Transverse colon (tissue), 4 donors: ENCODE measurements around the gene MRFAP1L1. TPM values are rescaled to one million over a fixed set of nuclear protein-coding genes. Genes with fewer than 3 reads are reported as not detected.

ENCODE experiments used
- DNase-seq: peaks from one replicate; pipeline ENCODE4 v3.0.0-alpha.2; 2019
- H3K27ac ChIP-seq, 4 donors: fragments of 200-600 bp; sonication (generic); 2 replicates each; pipeline ENCODE4 v1.5.1; 2016 to 2018; ENCODE audit warnings: inconsistent platforms in 4 of 4
- H3K27me3 ChIP-seq: fragments of 200-600 bp; sonication (generic); 2 replicates; pipeline ENCODE4 v1.5.1; 2017; ENCODE audit warnings: inconsistent platforms
- H3K36me3 ChIP-seq, 4 donors: fragments of 200-600 bp; sonication (generic); 2 replicates each; pipeline ENCODE4 v1.5.1; 2017 to 2019; ENCODE audit warnings: inconsistent platforms in 4 of 4
- H3K4me1 ChIP-seq, 4 donors: fragments of 200-600 bp; sonication (generic); 2 replicates each; pipeline ENCODE4 v1.5.1; 2017 to 2020; ENCODE audit warnings: inconsistent platforms in 4 of 4
- H3K4me3 ChIP-seq, 4 donors: fragments of 200-600 bp; sonication (generic); 1 replicate in 1 of 4; 2 replicates in 3 of 4; pipeline versions ENCODE4 v1.5.1 to v1.6.1; 2017 to 2019; ENCODE audit warnings: inconsistent platforms in 4 of 4
- H3K9me3 ChIP-seq, 2 donors: fragments of 200-600 bp; sonication (generic); 2 replicates each; pipeline ENCODE4 v1.5.1; 2017 to 2019; ENCODE audit warnings: inconsistent platforms in 2 of 2
- EP300 ChIP-seq: sonication (generic); formaldehyde crosslinking; IDR thresholded peaks from one replicate; pipeline ENCODE4 v1.6.1; 2017; ENCODE audit warnings: antibody characterized with exemption, low read depth
- POLR2A ChIP-seq: fragments of 450-650 bp; IDR thresholded peaks from one replicate; pipeline ENCODE4 v1.6.1; 2016; ENCODE audit warnings: antibody characterized with exemption, mild to moderate bottlenecking, moderate library complexity
- POLR2AphosphoS5 ChIP-seq, 3 donors: sonication (generic); formaldehyde crosslinking; IDR thresholded peaks; one replicate each; pipeline ENCODE4 v1.6.1; 2016; ENCODE audit warnings: antibody characterized with exemption in 3 of 3
- WGBS, 2 donors: methylation state at CpG; one replicate each; pipeline ENCODE4 v1.1.5; 2018; ENCODE audit warnings: low coverage in 1 of 2; 5-methylcytosine and 5-hydroxymethylcytosine counted together
- in situ Hi-C, 4 donors: fragments of 200-750 bp; cut with MboI; loops; one replicate each; pipeline versions ENCODE4 v1.15.0 to v1.15.1; 2017; ENCODE audit warnings: low sequenced_read_pairs in 3 of 4, low pct_ligation_motif_present in 1 of 4, low pct_unique_long_range_greater_than_20kb in 1 of 4
- intact Hi-C: fragments of 100-400 bp; cut with DNase I; formaldehyde crosslinking; loops from one replicate; pipeline ENCODE4 v1.15.1; 2023; ENCODE audit warnings: low total_unique reads
- total RNA-seq, 4 donors: library from RNA; depleted of rRNA; stranded (reverse); fragments of >200 nt; gene quantifications; one replicate each; pipeline ENCODE4 v1.1.0, GENCODE V29; 2016
- TF ChIP-seq, protein P1 (sequence below), 5 experiments: fragments of 200-600 bp in 3 of 5; fragments of 450-650 bp in 2 of 5; sonication (generic) in 3 of 5; IDR thresholded peaks; 1 replicate in 2 of 5; 2 replicates in 3 of 5; pipeline ENCODE4 v1.5.1; 2016 to 2017; ENCODE audit warnings: antibody characterized with exemption in 5 of 5, inconsistent platforms in 3 of 5, mild to moderate bottlenecking in 2 of 5, moderate library complexity in 1 of 5

MRFAP1L1 gene
- total RNA-seq, 4 donors from 2014 or later = 18.3 to 51.0 (median 30.3) TPM

DNA sequence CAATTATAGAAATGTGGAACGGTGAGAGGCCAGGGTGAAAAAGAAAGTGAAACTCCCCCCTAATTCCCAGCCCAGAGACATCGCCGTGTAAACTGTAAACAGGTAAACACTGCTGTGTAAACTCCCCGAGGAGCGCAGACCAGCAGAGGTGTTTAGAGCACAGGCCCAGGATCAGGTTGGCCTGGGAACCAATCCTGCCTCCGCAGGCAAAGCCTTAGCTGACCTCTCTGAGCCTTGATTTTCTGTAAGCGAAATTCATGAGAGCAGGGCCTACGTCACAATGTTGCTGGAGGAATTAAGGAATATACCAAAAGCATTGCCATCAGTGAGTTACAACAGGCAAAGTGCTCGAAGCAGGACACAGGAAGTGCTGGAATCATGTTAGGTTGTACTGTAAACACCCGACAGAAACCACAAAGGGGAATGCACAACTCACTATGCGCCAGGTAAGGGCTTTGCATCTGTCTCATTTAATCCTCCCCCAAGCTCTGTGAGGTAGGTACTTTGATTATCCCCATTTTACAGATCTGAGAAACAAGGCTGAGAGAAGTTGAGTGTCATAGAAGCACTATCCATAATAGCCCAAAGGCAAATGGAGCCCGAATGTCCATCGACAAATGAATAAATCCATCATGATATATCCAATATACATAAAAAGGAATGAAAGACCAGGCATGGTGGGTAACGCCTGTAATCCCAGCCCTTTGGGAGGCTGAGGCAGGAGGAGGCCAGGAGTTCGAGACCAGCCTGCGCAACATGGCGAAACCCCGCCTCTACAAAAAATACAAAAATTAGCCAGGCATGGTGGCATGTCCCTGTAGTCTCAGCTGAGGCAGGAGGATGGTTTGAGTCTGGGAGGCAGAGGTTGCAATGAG, 42.2 kb upstream of the MRFAP1L1 start:
- no peaks in the 10 kb centered on the region for H3K27me3 ChIP-seq
- H3K9me3 ChIP-seq = no peaks in the 10 kb centered on the region
- H3K27ac ChIP-seq = peak overlapping the region; percentile 82 to 89 (median 86)
- in situ Hi-C loops (no loop called here), intact Hi-C loops (no loop called here)
- H3K4me3 ChIP-seq = no peak overlapping the region
- TF ChIP-seq, protein P1, sequence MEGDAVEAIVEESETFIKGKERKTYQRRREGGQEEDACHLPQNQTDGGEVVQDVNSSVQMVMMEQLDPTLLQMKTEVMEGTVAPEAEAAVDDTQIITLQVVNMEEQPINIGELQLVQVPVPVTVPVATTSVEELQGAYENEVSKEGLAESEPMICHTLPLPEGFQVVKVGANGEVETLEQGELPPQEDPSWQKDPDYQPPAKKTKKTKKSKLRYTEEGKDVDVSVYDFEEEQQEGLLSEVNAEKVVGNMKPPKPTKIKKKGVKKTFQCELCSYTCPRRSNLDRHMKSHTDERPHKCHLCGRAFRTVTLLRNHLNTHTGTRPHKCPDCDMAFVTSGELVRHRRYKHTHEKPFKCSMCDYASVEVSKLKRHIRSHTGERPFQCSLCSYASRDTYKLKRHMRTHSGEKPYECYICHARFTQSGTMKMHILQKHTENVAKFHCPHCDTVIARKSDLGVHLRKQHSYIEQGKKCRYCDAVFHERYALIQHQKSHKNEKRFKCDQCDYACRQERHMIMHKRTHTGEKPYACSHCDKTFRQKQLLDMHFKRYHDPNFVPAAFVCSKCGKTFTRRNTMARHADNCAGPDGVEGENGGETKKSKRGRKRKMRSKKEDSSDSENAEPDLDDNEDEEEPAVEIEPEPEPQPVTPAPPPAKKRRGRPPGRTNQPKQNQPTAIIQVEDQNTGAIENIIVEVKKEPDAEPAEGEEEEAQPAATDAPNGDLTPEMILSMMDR (IDR thresholded peaks at IDR 0.05) = no peak
- no peak for TF ChIP-seq EP300
- TF ChIP-seq POLR2A = no peak
- no peak for TF ChIP-seq POLR2AphosphoS5 (IDR thresholded peaks at IDR 0.05)
- 74 to 87% methylated on average over 7 to 18 of the region's 18 CpGs for WGBS, 2 donors
- H3K4me1 ChIP-seq = peaks cover 32 to 66% (median 51%) of the 10 kb centered on the region in 4 donors
- no peaks in the 10 kb centered on the region for H3K36me3 ChIP-seq
- no peak for DNase-seq

DNA sequence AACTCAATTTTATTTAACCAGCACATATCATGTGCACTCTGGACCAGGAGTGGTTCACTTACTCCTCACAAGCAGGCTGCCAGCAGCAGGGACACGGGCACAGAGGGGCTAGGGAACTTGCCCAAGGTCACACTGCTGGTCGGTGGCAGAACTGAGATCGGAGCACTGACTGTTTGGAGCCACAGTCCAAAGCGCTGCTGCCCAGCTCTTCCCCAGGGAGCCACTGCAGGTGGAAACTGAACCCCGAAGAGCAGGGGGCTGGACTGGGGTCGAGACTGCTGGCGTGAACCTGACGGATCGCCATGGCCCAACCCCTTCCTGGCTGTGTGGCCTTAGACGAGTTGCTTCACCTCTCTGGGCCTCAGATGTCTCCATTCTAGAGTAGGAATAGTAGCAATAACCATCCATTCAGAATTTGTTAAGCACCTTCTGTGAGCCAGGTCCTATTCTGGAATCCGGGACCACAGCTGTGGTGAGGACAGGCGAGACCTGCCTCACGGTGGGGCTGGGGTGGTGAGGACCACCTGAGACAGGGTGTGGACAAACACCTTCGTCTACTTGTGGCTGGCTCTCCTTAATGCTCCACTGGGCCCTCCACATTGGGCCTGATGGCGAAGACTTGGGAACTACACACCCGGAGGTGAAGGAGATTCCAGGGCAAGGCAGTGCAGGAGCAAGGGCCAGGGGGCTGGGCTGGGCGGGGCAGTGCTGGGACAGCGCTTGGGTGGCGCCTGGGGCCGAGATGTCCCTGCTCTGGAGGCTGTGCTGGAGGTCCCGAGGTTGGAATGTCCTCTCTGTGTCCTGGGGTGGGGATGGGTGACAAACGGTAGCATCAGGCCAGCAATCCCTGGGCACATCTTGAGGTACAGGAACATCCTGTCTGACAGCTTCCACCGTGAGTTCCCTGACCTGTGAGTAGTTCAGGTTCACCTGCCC, 40.9 kb upstream of the MRFAP1L1 start:
- peak overlapping the region; percentile 82 to 89 (median 86) for H3K27ac ChIP-seq
- intact Hi-C loops = no loop called here
- H3K36me3 ChIP-seq = no peaks in the 10 kb centered on the region
- TF ChIP-seq EP300 (peak; percentile 78), POLR2AphosphoS5 (IDR thresholded peaks at IDR 0.05) (peak in 1 of 3 donors; percentile 20), POLR2A (no peak)
- TF ChIP-seq, protein P1 (IDR thresholded peaks at IDR 0.05) = no peak
- peaks cover 32 to 76% (median 60%) of the 10 kb centered on the region in 4 donors for H3K4me1 ChIP-seq
- no peaks in the 10 kb centered on the region for H3K9me3 ChIP-seq
- in situ Hi-C loops = no loop called here
- no peaks in the 10 kb centered on the region for H3K27me3 ChIP-seq
- H3K4me3 ChIP-seq = no peak overlapping the region
- DNase-seq = peak; percentile 69
- WGBS, 2 donors = 71 to 76% methylated on average over 1 to 23 of the region's 23 CpGs

DNA sequence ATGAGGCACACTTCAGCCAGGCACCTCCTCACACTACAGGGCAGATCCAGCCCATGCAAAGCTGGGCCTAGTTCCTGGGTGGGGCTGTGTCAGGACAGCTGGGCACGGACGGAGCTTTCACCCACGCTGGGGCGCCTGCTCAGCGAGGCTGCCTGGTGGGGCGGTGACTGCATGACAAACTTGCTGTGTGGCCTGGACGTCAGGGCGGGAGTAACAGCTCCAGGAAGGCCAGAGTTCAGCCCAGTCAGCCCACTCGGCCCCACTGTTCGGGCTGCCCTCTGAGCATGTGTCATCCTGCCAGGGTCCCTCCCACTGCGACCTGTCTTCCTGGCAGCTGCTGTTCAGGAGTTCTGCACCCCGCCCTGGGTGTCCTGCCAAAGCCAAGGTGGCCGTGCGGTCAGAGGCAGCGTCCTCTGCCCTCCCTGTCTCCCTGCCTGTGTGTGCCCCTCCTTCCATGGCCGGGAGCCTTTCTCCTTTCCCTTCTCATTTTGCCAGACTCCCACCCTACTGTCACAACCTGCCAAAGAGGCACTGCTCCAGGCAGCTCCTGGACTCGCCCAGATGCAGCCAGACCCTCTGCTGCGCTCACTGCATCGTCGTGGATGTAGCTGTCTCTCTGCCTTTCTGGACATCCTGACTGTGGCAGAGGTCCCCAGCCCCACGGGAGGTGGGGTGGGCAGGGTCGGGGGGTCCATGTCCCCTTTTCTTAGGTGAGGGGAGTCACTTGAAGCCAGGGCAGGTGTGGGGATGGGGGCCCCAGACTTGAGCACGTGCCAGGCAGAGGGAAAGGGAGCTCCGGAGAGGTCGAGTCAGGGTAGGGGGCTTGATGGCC, 39.9 kb upstream of the MRFAP1L1 start:
- H3K36me3 ChIP-seq = no peaks in the 10 kb centered on the region
- WGBS, 2 donors = 31% methylated on average over 19 of the region's 25 CpGs; no CpG with 5 or more reads in 1 of the 2 donors

More for the DNA sequence above, 39.9 kb upstream of the MRFAP1L1 start:
- in situ Hi-C loops = loop anchor here in 1 of 4 donors (25.0 kb wide), 1 partner anchor 313 kb away; the partner anchor contains the start of gene GRPEL1
- Histone ChIP-seq H3K9me3 (no peaks in the 10 kb centered on the region), H3K27me3 (no peaks in the 10 kb centered on the region), H3K27ac (peak overlapping the region; percentile 82 to 89 (median 86)), H3K4me3 (no peak overlapping the region), H3K4me1 (peaks cover 32 to 76% (median 60%) of the 10 kb centered on the region in 4 donors)
- intact Hi-C loops = no loop called here
- DNase-seq = peak; percentile 91
- no peak for TF ChIP-seq EP300
- TF ChIP-seq POLR2AphosphoS5 (IDR thresholded peaks at IDR 0.05) = peak; percentile 53 to 92 (median 90)
- peak; percentile 89 for TF ChIP-seq POLR2A
- TF ChIP-seq, protein P1 (IDR thresholded peaks at IDR 0.05) = no peak
